Measurements from ENCODE around the gene PLEKHM2. TPM values are rescaled to one million over a fixed set of nuclear protein-coding genes. Genes with fewer than 3 reads are reported as not detected.

Gene PLEKHM2
- total RNA-seq, 1 donor from 2014 or later = 90.9 TPM

- no peak for DNase-seq
- H3K4me3 ChIP-seq = no peak overlapping the region
- H3K27ac ChIP-seq = no peak overlapping the region
- peaks cover 35% of the 10 kb centered on the region for H3K36me3 ChIP-seq
- intact Hi-C loops (cut with DNase I) = no loop called here
- no peaks in the 10 kb centered on the region for H3K4me1 ChIP-seq
- ATAC-seq = peak; percentile 27
- H3K27me3 ChIP-seq = no peaks in the 10 kb centered on the region
- no peaks in the 10 kb centered on the region for H3K9me3 ChIP-seq
- TF ChIP-seq CTCF (IDR thresholded peaks at IDR 0.05) = no peak
These were observed 86.3 kb downstream of the PLEKHM2 start for GRCh38 chr1:15770313-15770962.

- DNase-seq (no peak), ATAC-seq (no peak)
- Histone ChIP-seq H3K27me3 (no peaks in the 10 kb centered on the region), H3K9me3 (no peaks in the 10 kb centered on the region), H3K4me1 (no peaks in the 10 kb centered on the region), H3K27ac (no peak overlapping the region), H3K4me3 (no peak overlapping the region), H3K36me3 (peaks cover 37% of the 10 kb centered on the region)
- intact Hi-C loops (cut with DNase I) = no loop called here
- no peak for TF ChIP-seq CTCF (IDR thresholded peaks at IDR 0.05)
These were observed 87.9 kb downstream of the PLEKHM2 start for GRCh38 chr1:15771836-15772515.

- Histone ChIP-seq H3K9me3 (no peaks in the 10 kb centered on the region), H3K27me3 (no peaks in the 10 kb centered on the region), H3K4me1 (no peaks in the 10 kb centered on the region), H3K27ac (no peak overlapping the region), H3K36me3 (peaks cover 44% of the 10 kb centered on the region), H3K4me3 (no peak overlapping the region)
- ATAC-seq (no peak), DNase-seq (no peak)
- intact Hi-C loops (cut with DNase I) = no loop called here
- no peak for TF ChIP-seq CTCF (IDR thresholded peaks at IDR 0.05)
These were observed 91.6 kb downstream of the PLEKHM2 start for GRCh38 chr1:15775706-15776105.

- peaks cover 35% of the 10 kb centered on the region for H3K36me3 ChIP-seq
- no peaks in the 10 kb centered on the region for H3K4me1 ChIP-seq
- no peak overlapping the region for H3K27ac ChIP-seq
- H3K27me3 ChIP-seq = no peaks in the 10 kb centered on the region
- no peaks in the 10 kb centered on the region for H3K9me3 ChIP-seq
- DNase-seq (no peak), ATAC-seq (peak; percentile 7)
- TF ChIP-seq CTCF (IDR thresholded peaks at IDR 0.05) = no peak
- no peak overlapping the region for H3K4me3 ChIP-seq
- intact Hi-C loops (cut with DNase I) = no loop called here
These were observed 94.0 kb downstream of the PLEKHM2 start for GRCh38 chr1:15777909-15778707.

Other genes starting within 250 kb of the PLEKHM2 start
- gene CTRC, start 245.9 kb upstream of the PLEKHM2 start, total RNA-seq = 0.23 TPM
- not detected for gene CELA2A, start 227.6 kb upstream of the PLEKHM2 start, total RNA-seq
- not detected for gene CELA2B, start 208.2 kb upstream of the PLEKHM2 start, total RNA-seq
- gene CASP9, start 160.1 kb upstream of the PLEKHM2 start, total RNA-seq = 11.7 TPM
- gene DNAJC16, start 157.5 kb upstream of the PLEKHM2 start, total RNA-seq = 23.5 TPM
- gene AGMAT, start 99.3 kb upstream of the PLEKHM2 start, total RNA-seq = not detected
- 40.9 TPM for gene DDI2, start 66.9 kb upstream of the PLEKHM2 start, total RNA-seq
- gene SLC25A34, start 51.9 kb downstream of the PLEKHM2 start, total RNA-seq = 3.0 TPM
- not detected for gene TMEM82, start 58.2 kb downstream of the PLEKHM2 start, total RNA-seq
- gene FBLIM1, start 74.5 kb downstream of the PLEKHM2 start, total RNA-seq = 39.0 TPM
- 0.93 TPM for gene UQCRHL, start 123.3 kb downstream of the PLEKHM2 start, total RNA-seq
- 53.1 TPM for gene SPEN, start 163.4 kb downstream of the PLEKHM2 start, total RNA-seq

Data from upper lobe of right lung (tissue), 1 donor.